Transverse colon (tissue), 4 donors: ENCODE measurements around the gene ZBTB18. TPM values are rescaled to one million over a fixed set of nuclear protein-coding genes. Genes with fewer than 3 reads are reported as not detected.
A peak's percentile ranks its signal among the peaks of the same experiment; 100 is the strongest.

Source experiments
- DNase-seq: peaks from one replicate; pipeline ENCODE4 v3.0.0-alpha.2; 2019
- H3K27ac ChIP-seq, 4 donors: fragments of 200-600 bp; sonication (generic); 2 replicates each; pipeline ENCODE4 v1.5.1; 2016 to 2018; ENCODE audit warnings: inconsistent platforms in 4 of 4
- H3K27me3 ChIP-seq: fragments of 200-600 bp; sonication (generic); 2 replicates; pipeline ENCODE4 v1.5.1; 2017; ENCODE audit warnings: inconsistent platforms
- H3K36me3 ChIP-seq, 4 donors: fragments of 200-600 bp; sonication (generic); 2 replicates each; pipeline ENCODE4 v1.5.1; 2017 to 2019; ENCODE audit warnings: inconsistent platforms in 4 of 4
- H3K4me1 ChIP-seq, 4 donors: fragments of 200-600 bp; sonication (generic); 2 replicates each; pipeline ENCODE4 v1.5.1; 2017 to 2020; ENCODE audit warnings: inconsistent platforms in 4 of 4
- H3K4me3 ChIP-seq, 4 donors: fragments of 200-600 bp; sonication (generic); 1 replicate in 1 of 4; 2 replicates in 3 of 4; pipeline versions ENCODE4 v1.5.1 to v1.6.1; 2017 to 2019; ENCODE audit warnings: inconsistent platforms in 4 of 4
- H3K9me3 ChIP-seq, 2 donors: fragments of 200-600 bp; sonication (generic); 2 replicates each; pipeline ENCODE4 v1.5.1; 2017 to 2019; ENCODE audit warnings: inconsistent platforms in 2 of 2
- CTCF ChIP-seq, 5 experiments: fragments of 200-600 bp in 3 of 5; fragments of 450-650 bp in 2 of 5; sonication (generic) in 3 of 5; IDR thresholded peaks; 1 replicate in 2 of 5; 2 replicates in 3 of 5; pipeline ENCODE4 v1.5.1; 2016 to 2017; ENCODE audit warnings: antibody characterized with exemption in 5 of 5, inconsistent platforms in 3 of 5, mild to moderate bottlenecking in 2 of 5, moderate library complexity in 1 of 5
- EP300 ChIP-seq: sonication (generic); formaldehyde crosslinking; IDR thresholded peaks from one replicate; pipeline ENCODE4 v1.6.1; 2017; ENCODE audit warnings: antibody characterized with exemption, low read depth
- POLR2A ChIP-seq: fragments of 450-650 bp; IDR thresholded peaks from one replicate; pipeline ENCODE4 v1.6.1; 2016; ENCODE audit warnings: antibody characterized with exemption, mild to moderate bottlenecking, moderate library complexity
- POLR2AphosphoS5 ChIP-seq, 3 donors: sonication (generic); formaldehyde crosslinking; IDR thresholded peaks; one replicate each; pipeline ENCODE4 v1.6.1; 2016; ENCODE audit warnings: antibody characterized with exemption in 3 of 3
- WGBS, 2 donors: methylation state at CpG; one replicate each; pipeline ENCODE4 v1.1.5; 2018; ENCODE audit warnings: low coverage in 1 of 2; 5-methylcytosine and 5-hydroxymethylcytosine counted together
- in situ Hi-C, 4 donors: fragments of 200-750 bp; cut with MboI; loops; one replicate each; pipeline versions ENCODE4 v1.15.0 to v1.15.1; 2017; ENCODE audit warnings: low sequenced_read_pairs in 3 of 4, low pct_ligation_motif_present in 1 of 4, low pct_unique_long_range_greater_than_20kb in 1 of 4
- intact Hi-C: fragments of 100-400 bp; cut with DNase I; formaldehyde crosslinking; loops from one replicate; pipeline ENCODE4 v1.15.1; 2023; ENCODE audit warnings: low total_unique reads
- total RNA-seq, 4 donors: library from RNA; depleted of rRNA; stranded (reverse); fragments of >200 nt; gene quantifications; one replicate each; pipeline ENCODE4 v1.1.0, GENCODE V29; 2016

Gene ZBTB18
- total RNA-seq, 4 donors from 2014 or later, result 4.1 to 32.8 (median 17.7) TPM

- in situ Hi-C loops, result loop anchor here in 1 of 4 donors (25.0 kb wide), 1 partner anchor 214 kb away; no protein-coding TSS in a partner anchor
- H3K4me1 ChIP-seq, result peaks cover 0 to 41% (median 17%) of the 10 kb centered on the region in 4 donors
- TF ChIP-seq POLR2A (no peak), POLR2AphosphoS5 (IDR thresholded peaks at IDR 0.05) (peak; percentile 4 to 76 (median 57)), EP300 (no peak), CTCF (IDR thresholded peaks at IDR 0.05) (no peak)
- intact Hi-C loops, result no loop called here
- H3K4me3 ChIP-seq, result peak overlapping the region; percentile 65 to 91 (median 82)
- H3K36me3 ChIP-seq, result no peaks in the 10 kb centered on the region
- no peaks in the 10 kb centered on the region for H3K27me3 ChIP-seq
- peak; percentile 99 for DNase-seq
- H3K27ac ChIP-seq, result peak overlapping the region; percentile 95 to 100 (median 96)
- WGBS, 2 donors, result 0% methylated on average over 7 of the region's 109 CpGs; no CpG with 5 or more reads in 1 of the 2 donors
- no peaks in the 10 kb centered on the region for H3K9me3 ChIP-seq
Measured at GRCh38 chr1:244048256-244049161, 2.6 kb upstream of the ZBTB18 start.

- in situ Hi-C loops, result loop anchor here in 1 of 4 donors (25.0 kb wide), 2 partner anchors 213 to 413 kb away; partner anchors contain the start of genes ADSS2 and CATSPERE
- WGBS, 2 donors, result 1% methylated on average over 22 to 35 of the region's 76 CpGs
- Histone ChIP-seq H3K4me1 (peaks cover 0 to 41% (median 17%) of the 10 kb centered on the region in 4 donors), H3K9me3 (no peaks in the 10 kb centered on the region), H3K36me3 (peaks cover 0 to 8% (median 2%) of the 10 kb centered on the region in 4 donors), H3K27ac (peak overlapping the region; percentile 93 to 97 (median 96)), H3K4me3 (peak overlapping the region; percentile 75 to 91 (median 84)), H3K27me3 (no peaks in the 10 kb centered on the region)
- peak; percentile 62 for DNase-seq
- TF ChIP-seq POLR2AphosphoS5 (IDR thresholded peaks at IDR 0.05) (peak in 2 of 3 donors; percentile 4 to 12), EP300 (no peak), CTCF (IDR thresholded peaks at IDR 0.05) (no peak)
- intact Hi-C loops, result no loop called here
Measured at GRCh38 chr1:244049162-244050013, 1.7 kb upstream of the ZBTB18 start.

GRCh38 chr1:244050014-244050834, 859 bp upstream of the ZBTB18 start:
- no peak for TF ChIP-seq EP300
- TF ChIP-seq CTCF (IDR thresholded peaks at IDR 0.05), result no peak
- TF ChIP-seq POLR2AphosphoS5 (IDR thresholded peaks at IDR 0.05), result no peak
- TF ChIP-seq POLR2A, result no peak
- 6 to 11% methylated on average over 16 to 21 of the region's 21 CpGs for WGBS, 2 donors
- peak; percentile 25 for DNase-seq
- peaks cover 0 to 15% (median 6%) of the 10 kb centered on the region in 4 donors for H3K36me3 ChIP-seq
- in situ Hi-C loops (loop anchor here in 1 of 4 donors (25.0 kb wide), 1 partner anchor 412 kb away; the partner anchor contains the start of genes ADSS2 and CATSPERE), intact Hi-C loops (no loop called here)
- H3K9me3 ChIP-seq, result no peaks in the 10 kb centered on the region
- H3K27ac ChIP-seq, result peak overlapping the region; percentile 93 to 97 (median 96)
- no peaks in the 10 kb centered on the region for H3K27me3 ChIP-seq
- peak overlapping the region; percentile 75 to 91 (median 84) for H3K4me3 ChIP-seq
- H3K4me1 ChIP-seq, result peaks cover 0 to 41% (median 17%) of the 10 kb centered on the region in 4 donors
